Activated CD4-positive, alpha-beta T cell treated with anti-CD3 and anti-CD28 coated beads for 24 hours (primary cell): ENCODE measurements around the gene COPS7B.
A peak's percentile ranks its signal among the peaks of the same experiment; 100 is the strongest.
"Not testable (repeated sequence)": the region's sequence is repeated elsewhere in the genome, so short reads cannot be mapped to it uniquely, and the experiment has no call there.

Experiments
- DNase-seq, 2 donors: peaks; one replicate each; pipeline ENCODE4 v3.0.0-alpha.2; 2020; ENCODE audit warnings: low read depth in 2 of 2

The COPS7B gene

GRCh38 chr2:231786177-231786916 lies at the start of gene COPS7B:
Gene COPS7B, plus strand, starts transcription at chr2:231786445. Its CDS starts 2,126 bp downstream, at chr2:231788571.
- DNase-seq: peak; percentile 77 to 82

DNA sequence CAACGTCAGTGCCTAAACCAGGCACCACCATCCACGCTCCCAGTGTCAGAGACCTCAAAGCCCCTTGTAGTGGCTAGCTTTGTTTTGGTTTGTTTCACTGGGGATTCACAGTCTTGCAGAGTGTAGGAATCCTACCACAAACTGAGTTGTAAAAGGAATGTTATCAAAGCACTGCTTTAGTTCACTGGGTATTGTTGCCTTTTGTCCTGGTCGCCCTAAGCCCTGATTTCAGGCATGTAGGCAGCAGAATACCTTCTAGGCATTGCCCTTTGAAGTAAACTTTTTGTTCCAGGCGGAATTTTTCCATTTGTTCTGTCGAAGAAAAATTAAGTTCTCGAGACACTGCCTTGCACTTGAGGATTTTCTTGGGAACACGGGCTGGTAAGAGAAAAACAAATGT lies 48.5 kb upstream of the COPS7B start:
- DNase-seq: no peak

- DNase-seq: no peak
Observed at GRCh38 chr2:231743376-231744116, 42.7 kb upstream of the COPS7B start.

- no peak for DNase-seq
Observed at GRCh38 chr2:231745303-231746038, 40.8 kb upstream of the COPS7B start.

DNA sequence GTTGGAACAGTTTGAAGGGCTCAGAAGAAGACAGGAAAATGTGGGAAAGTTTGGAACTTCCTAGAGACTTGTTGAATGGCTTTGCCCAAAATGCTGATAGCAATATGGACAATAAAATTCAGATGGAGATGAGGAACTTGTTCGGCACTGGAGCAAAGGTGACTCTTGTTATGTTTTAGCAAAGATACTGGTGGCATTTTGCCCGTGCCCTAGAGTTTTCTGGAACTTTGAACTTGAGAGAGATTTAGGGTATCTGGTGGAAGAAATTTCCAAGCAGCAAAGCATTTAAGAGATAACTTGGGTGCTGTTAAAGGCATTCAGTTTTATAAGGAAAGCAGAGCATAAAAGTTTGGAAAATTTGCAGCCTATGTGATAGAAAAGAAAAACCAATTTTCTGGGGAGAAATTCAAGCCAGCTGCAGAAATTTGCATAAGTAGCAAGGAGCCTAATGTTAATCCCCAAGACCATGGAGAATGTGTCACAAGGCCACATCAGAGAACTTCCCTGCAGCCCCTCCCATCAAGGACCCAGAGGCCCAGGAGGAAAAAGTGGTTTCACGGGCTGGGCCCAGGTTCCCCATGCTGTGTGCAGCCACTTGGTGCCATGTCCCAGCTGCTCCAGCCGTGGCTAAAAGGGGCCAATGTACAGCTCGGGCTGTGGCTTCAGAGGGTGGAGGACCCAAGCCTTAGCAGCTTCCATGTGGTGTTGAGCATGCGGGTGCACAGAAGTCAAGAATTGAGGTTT lies 37.9 kb upstream of the COPS7B start:
- DNase-seq: not testable (repeated sequence)

- DNase-seq: not testable (repeated sequence)
Observed at GRCh38 chr2:231749016-231749415, 37.2 kb upstream of the COPS7B start.

DNA sequence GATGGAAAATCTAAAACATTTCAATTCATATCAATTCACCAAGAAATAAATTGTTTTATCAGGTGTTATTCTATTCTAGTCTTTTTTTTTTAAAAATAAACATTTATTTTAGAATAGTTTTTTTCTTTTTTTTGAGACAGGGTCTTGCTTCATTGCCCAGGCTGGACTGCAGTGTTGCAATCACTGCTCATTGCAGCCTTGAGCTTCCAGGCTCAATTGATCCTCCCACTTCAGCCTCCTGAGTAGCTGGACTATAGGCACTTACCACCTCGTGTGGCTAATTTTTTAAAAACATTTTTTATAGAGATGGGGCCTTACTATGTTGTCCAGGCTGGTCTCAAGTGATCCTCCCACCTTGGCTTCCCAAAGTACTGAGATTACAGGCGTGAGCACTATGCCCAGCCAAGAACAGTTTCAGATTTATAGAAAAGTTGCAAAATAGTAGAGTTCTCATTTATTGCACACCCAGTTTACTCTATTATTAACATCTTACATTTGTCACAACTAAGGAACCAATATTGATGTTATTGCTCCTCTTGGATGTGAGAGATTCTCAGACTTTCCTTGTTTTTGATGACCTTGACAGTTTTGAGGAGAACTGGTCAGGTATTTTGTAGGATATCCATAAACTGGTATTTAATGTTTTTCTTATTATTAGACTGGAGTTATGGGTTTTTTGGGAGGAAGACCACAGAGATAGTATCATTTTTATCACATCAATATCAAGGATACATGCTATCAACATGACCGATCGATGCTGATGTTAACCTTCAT lies 35.0 kb upstream of the COPS7B start:
- DNase-seq: no peak

DNA sequence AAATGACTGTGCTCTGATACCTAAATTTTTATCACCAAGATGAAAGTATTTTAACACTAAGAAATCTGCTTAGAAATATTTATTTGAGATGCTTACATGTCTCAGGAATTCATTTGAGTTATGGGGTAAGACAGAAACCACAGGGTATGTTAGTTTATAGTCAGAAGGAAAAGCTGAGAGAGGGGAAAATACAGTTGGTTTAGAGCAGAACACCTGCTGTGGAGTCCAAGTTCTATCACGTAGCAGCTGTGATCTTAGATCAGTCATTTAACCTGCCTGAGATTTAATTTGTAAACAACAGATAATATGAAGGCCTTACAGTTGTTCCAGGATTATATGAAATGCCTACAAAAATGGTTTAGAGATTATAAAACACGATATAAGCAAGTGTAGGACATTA lies 34.2 kb upstream of the COPS7B start:
- no peak for DNase-seq

DNA sequence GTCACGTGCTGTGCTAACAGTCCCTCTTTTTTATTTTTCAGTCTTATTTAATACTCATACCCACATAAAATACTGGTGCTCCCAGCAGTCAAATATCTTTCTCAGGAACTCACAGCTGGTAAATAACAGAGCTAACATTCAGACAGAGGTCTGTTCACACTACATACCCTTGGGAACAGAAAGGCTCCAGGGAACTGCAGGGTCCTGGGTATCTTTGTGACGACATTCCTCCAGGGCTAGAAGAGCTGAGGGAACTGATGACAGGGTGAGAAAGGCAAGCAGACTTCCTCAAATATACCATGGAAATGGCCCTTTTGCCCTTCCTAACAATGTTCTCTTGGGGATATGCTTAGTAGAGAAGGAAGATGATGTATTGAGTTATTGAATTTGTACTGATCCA lies 24.5 kb upstream of the COPS7B start:
- DNase-seq: no peak

DNA sequence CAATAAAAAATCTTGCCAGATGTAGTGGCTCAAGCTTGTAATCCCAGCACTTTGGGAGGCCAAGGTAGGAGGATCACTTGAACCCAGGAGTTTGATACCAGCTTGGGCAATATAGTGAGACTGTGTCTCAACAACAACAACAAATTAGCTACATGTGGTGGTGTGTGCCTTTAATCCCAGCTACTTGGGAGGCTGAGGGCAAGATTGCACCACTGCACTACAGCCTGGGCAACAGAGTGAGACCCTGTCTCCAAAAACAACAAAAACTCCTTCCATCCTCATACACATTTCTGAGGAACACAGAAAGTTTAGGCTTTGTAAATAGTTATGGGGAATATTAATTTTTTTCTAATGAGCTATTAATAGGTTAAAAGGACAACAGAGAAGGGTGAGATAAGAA lies 22.1 kb upstream of the COPS7B start:
- no peak for DNase-seq

DNA sequence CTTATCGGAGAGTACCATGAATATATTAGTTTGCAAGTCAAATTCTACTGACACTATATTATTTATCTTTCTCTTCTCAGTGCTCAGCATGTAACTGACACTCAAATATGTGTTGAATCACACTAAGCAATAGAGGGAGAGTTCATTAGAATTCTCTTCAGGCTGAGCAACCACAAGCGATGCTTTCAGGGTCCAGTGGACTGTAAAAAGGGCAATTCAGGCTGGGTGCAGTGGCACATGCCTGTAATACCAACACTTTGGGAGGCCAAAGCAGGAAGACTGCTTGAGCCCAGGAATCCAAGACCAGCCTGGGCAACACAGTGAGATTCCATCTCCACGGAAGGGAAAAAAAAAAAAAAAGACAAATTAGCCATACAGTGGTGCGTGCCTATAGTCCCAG lies 21.5 kb upstream of the COPS7B start:
- DNase-seq: no peak

DNA sequence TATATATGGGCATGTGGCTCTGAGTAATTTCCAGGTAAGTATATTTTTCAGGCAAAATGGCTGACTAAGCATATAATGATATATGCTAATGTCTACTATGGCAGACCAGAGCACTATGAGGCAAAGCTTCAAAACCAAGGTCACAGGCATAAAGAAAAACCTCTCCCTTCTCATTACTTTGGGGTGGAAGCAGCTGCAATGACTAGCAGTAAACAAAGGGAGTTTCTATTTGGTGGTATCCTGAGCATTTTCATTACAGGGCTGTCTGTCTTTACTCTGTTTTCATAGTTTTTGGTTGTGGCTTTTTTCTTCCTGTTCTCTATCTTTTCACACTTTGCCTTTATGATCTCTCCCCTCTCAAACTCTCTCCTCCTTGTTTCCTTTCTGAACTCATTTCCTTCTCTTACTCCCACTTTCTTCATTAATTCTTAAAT lies 20.7 kb upstream of the COPS7B start:
- DNase-seq: no peak

DNA sequence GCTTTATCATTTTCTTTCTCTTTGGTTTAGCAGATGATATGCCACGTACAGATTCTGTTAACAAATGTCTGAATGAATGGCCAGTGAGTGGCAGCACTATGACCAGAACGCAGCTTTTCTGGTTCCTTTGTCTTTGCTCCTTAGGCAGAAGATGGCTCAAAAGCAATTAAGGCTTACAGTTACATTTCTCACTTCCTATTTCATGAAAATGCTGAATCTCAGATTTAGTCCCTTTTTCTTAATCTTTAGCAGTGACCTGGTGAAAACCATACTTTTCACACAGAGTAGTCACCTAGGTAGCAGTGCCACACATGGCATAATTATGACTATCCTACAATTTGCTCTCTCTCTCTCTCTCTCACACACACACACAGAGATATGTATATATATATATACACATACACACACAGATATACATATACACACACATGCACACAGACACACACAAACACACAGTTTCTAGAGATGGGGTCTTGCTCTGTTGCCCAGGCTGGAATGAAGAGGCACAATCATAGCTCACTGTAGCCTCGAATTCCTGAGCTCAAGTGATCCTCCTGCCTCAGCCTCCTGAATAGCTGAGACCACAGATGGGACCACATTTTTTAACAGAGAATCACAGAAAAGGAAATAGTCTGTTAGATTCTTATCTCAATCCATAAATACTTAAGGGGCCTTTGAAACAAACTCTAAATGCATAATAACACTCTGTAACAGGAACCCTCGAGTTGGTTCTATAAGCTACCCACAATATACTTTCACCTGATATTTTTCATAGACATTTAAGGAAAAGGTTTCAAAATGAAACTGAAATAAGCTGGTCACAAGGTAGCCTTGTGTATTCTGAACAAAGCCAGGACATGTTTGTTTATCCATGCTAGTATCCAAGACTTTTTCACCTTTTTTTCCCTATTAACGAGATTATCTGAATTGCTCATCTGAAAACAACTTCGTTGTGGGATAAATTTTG lies 16.8 kb upstream of the COPS7B start:
- no peak for DNase-seq

DNA sequence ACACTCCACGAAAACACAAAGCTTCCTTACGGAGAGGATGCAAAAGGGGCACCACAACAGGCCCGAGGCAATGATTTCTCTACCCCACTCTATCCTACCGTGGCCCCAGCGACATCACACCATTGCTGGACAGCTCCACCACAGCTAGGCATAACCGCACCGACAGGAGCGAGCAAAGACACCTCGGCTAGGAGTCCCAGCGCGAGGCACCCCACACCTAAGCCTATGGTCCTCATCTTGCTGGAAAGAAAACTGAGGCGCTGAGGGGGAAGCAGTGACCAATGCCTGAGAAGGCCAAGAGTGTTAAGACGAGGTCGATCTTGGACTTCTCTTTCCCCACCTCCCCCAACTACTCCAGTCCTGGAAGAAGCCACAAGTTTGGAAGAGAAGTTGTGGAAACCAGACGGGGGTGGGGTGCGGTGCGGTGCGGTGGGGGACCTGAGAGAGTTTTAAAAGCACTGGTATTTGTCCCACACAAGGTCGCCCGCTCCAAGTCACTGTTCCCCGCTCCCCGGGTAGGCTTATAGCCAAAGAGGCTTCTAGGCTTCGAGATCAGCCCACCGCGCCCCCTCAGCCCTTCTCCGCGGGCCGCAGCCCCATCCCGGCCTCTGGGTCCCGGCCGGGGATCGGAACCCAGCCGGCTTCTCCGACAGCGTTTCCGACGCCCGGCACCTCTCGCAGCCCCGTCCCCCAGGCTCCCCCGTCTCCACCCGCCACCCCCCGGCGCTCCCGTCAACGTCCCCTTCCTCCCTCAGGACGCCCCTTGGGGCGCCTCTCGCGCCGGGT lies 5.9 kb upstream of the COPS7B start:
- no peak for DNase-seq

- DNase-seq: peak; percentile 94 to 96
Observed at GRCh38 chr2:231780909-231781797, 5.1 kb upstream of the COPS7B start, which contains the start of gene PDE6D. Gene PDE6D, minus strand, starts transcription at chr2:231781282. Its CDS starts 168 bp downstream, at chr2:231781114.

DNA sequence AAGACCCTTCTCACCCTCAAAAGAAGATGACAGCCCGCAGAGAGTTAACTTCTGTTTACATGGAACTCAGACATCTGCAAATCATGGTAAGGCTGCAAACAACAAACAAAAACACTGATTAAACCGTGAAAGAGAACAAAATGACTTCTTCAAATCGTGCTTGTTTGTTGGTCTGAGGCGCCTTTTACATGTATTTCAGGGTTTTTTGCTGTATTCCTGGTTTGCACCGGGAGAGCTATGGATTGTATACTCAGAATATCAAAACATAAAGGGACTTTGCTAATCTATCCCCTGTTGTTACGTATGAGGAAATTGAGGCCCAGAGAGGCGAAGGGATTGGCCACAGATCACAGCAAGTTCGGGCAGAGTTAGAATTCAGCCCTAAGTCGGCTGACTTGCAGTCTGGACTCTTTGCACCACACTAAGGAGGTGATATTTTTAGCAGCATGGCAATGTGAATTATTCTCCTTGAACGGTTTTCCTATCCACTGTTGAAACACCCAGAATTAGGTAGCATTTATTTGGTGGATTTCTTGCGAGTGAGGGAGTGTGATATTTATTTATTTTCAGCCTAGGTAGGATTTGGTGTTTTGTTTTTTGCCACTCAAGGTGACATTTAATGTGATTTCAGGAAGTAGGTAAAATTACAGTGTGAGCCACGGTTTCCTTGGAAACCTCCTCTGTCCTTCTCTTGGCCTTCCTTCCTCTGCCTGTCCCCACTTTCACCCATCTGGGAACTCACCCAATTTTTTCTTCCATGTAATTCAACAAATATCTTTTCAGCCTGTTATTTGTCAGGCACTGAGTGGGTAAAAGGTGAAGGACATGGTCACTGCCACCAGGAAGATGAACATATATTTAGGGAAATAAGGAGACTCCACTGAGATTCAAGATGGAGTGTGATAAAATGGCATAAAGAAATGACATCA lies 4.2 kb upstream of the COPS7B start:
- DNase-seq: no peak

- no peak for DNase-seq
Observed at GRCh38 chr2:231785413-231785812, 832 bp upstream of the COPS7B start.
